Measurements from ENCODE around the gene NBEA.
A peak's percentile ranks its signal among the peaks of the same experiment; 100 is the strongest.
"Not testable (repeated sequence)": the region's sequence is repeated elsewhere in the genome, so short reads cannot be mapped to it uniquely, and the experiment has no call there.

The NBEA gene

GRCh38 chr13:35379663-35380062, 437.6 kb downstream of the NBEA start:
- Histone ChIP-seq H3K36me3 (ENCODE audit: control insufficient read depth in 5 of 5, insufficient read depth in 5 of 5, low read length in 5 of 5) (no peaks in the 10 kb centered on the region), H3K27me3 (ENCODE audit: control insufficient read depth in 5 of 5, insufficient read depth in 4 of 5, low read length in 5 of 5) (no peaks in the 10 kb centered on the region), H3K4me1 (ENCODE audit: control insufficient read depth in 5 of 5, insufficient read depth in 5 of 5, low read length in 5 of 5) (peaks cover 0 to 4% (median 0%) of the 10 kb centered on the region in 5 donors), H3K9me3 (ENCODE audit: control insufficient read depth in 5 of 5, low read length in 5 of 5) (no peaks in the 10 kb centered on the region), H3K9ac (ENCODE audit: low read length in 5 of 5) (no peak overlapping the region), H3K4me3 (ENCODE audit: low read depth in 1 of 5, low read length in 5 of 5) (no peak overlapping the region), H3K27ac (ENCODE audit: low read depth, low read length) (no peak overlapping the region)

GRCh38 chr13:35387682-35388250, 445.7 kb downstream of the NBEA start:
- no peaks in the 10 kb centered on the region for H3K36me3 ChIP-seq (ENCODE audit: control insufficient read depth in 5 of 5, insufficient read depth in 5 of 5, low read length in 5 of 5)
- peak overlapping the region; percentile 73 for H3K27ac ChIP-seq (ENCODE audit: low read depth, low read length)

GRCh38 chr13:35388441-35389355, 446.6 kb downstream of the NBEA start:
- Histone ChIP-seq H3K9me3 (ENCODE audit: control insufficient read depth in 5 of 5, low read length in 5 of 5) (no peaks in the 10 kb centered on the region), H3K9ac (ENCODE audit: low read length in 5 of 5) (peak overlapping the region in 4 of 5 donors; percentile 2 to 77 (median 46)), H3K27ac (ENCODE audit: low read depth, low read length) (peak overlapping the region; percentile 73), H3K36me3 (ENCODE audit: control insufficient read depth in 5 of 5, insufficient read depth in 5 of 5, low read length in 5 of 5) (no peaks in the 10 kb centered on the region), H3K4me3 (ENCODE audit: low read depth in 1 of 5, low read length in 5 of 5) (peak overlapping the region; percentile 20 to 41 (median 40)), H3K27me3 (ENCODE audit: control insufficient read depth in 5 of 5, insufficient read depth in 4 of 5, low read length in 5 of 5) (no peaks in the 10 kb centered on the region), H3K4me1 (ENCODE audit: control insufficient read depth in 5 of 5, insufficient read depth in 5 of 5, low read length in 5 of 5) (peaks cover 0 to 22% (median 13%) of the 10 kb centered on the region in 5 donors)

More at GRCh38 chr13:35387682-35388250, 445.7 kb downstream of the NBEA start:
- no peak overlapping the region for H3K4me3 ChIP-seq (ENCODE audit: low read depth in 1 of 5, low read length in 5 of 5)
- H3K9me3 ChIP-seq (ENCODE audit: control insufficient read depth in 5 of 5, low read length in 5 of 5), result no peaks in the 10 kb centered on the region
- H3K27me3 ChIP-seq (ENCODE audit: control insufficient read depth in 5 of 5, insufficient read depth in 4 of 5, low read length in 5 of 5), result no peaks in the 10 kb centered on the region
- no peak overlapping the region for H3K9ac ChIP-seq (ENCODE audit: low read length in 5 of 5)
- peaks cover 0 to 22% (median 13%) of the 10 kb centered on the region in 5 donors for H3K4me1 ChIP-seq (ENCODE audit: control insufficient read depth in 5 of 5, insufficient read depth in 5 of 5, low read length in 5 of 5)

- no peaks in the 10 kb centered on the region for H3K27me3 ChIP-seq (ENCODE audit: control insufficient read depth in 5 of 5, insufficient read depth in 4 of 5, low read length in 5 of 5)
- peak overlapping the region in 1 of 5 donors; percentile 8 for H3K9ac ChIP-seq (ENCODE audit: low read length in 5 of 5)
- peak overlapping the region; percentile 73 for H3K27ac ChIP-seq (ENCODE audit: low read depth, low read length)
- H3K9me3 ChIP-seq (ENCODE audit: control insufficient read depth in 5 of 5, low read length in 5 of 5), result no peaks in the 10 kb centered on the region
- H3K4me3 ChIP-seq (ENCODE audit: low read depth in 1 of 5, low read length in 5 of 5), result no peak overlapping the region
- no peaks in the 10 kb centered on the region for H3K36me3 ChIP-seq (ENCODE audit: control insufficient read depth in 5 of 5, insufficient read depth in 5 of 5, low read length in 5 of 5)
- H3K4me1 ChIP-seq (ENCODE audit: control insufficient read depth in 5 of 5, insufficient read depth in 5 of 5, low read length in 5 of 5), result peaks cover 0 to 22% (median 13%) of the 10 kb centered on the region in 5 donors
These were observed 447.5 kb downstream of the NBEA start for GRCh38 chr13:35389535-35389934.

- H3K4me3 ChIP-seq (ENCODE audit: low read depth in 1 of 5, low read length in 5 of 5), result no peak overlapping the region
- no peak overlapping the region for H3K27ac ChIP-seq (ENCODE audit: low read depth, low read length)
- H3K27me3 ChIP-seq (ENCODE audit: control insufficient read depth in 5 of 5, insufficient read depth in 4 of 5, low read length in 5 of 5), result no peaks in the 10 kb centered on the region
- no peak overlapping the region for H3K9ac ChIP-seq (ENCODE audit: low read length in 5 of 5)
- no peaks in the 10 kb centered on the region for H3K36me3 ChIP-seq (ENCODE audit: control insufficient read depth in 5 of 5, insufficient read depth in 5 of 5, low read length in 5 of 5)
- peaks cover 0 to 22% (median 13%) of the 10 kb centered on the region in 5 donors for H3K4me1 ChIP-seq (ENCODE audit: control insufficient read depth in 5 of 5, insufficient read depth in 5 of 5, low read length in 5 of 5)
- H3K9me3 ChIP-seq (ENCODE audit: control insufficient read depth in 5 of 5, low read length in 5 of 5), result no peaks in the 10 kb centered on the region
These were observed 450.7 kb downstream of the NBEA start for GRCh38 chr13:35392768-35393167.

- no peak overlapping the region for H3K4me3 ChIP-seq (ENCODE audit: low read depth in 1 of 5, low read length in 5 of 5)
- H3K36me3 ChIP-seq (ENCODE audit: control insufficient read depth in 5 of 5, insufficient read depth in 5 of 5, low read length in 5 of 5), result no peaks in the 10 kb centered on the region
- H3K9me3 ChIP-seq (ENCODE audit: control insufficient read depth in 5 of 5, low read length in 5 of 5), result peaks cover 0 to 3% (median 0%) of the 10 kb centered on the region in 5 donors
- H3K27ac ChIP-seq (ENCODE audit: low read depth, low read length), result no peak overlapping the region
- H3K27me3 ChIP-seq (ENCODE audit: control insufficient read depth in 5 of 5, insufficient read depth in 4 of 5, low read length in 5 of 5), result no peaks in the 10 kb centered on the region
- H3K4me1 ChIP-seq (ENCODE audit: control insufficient read depth in 5 of 5, insufficient read depth in 5 of 5, low read length in 5 of 5), result peaks cover 0 to 16% (median 6%) of the 10 kb centered on the region in 5 donors
- no peak overlapping the region for H3K9ac ChIP-seq (ENCODE audit: low read length in 5 of 5)
These were observed 451.8 kb downstream of the NBEA start for GRCh38 chr13:35393886-35394285.

- H3K27me3 ChIP-seq (ENCODE audit: control insufficient read depth in 5 of 5, insufficient read depth in 4 of 5, low read length in 5 of 5); H3K4me3 ChIP-seq (ENCODE audit: low read depth in 1 of 5, low read length in 5 of 5); H3K27ac ChIP-seq (ENCODE audit: low read depth, low read length); H3K9me3 ChIP-seq (ENCODE audit: control insufficient read depth in 5 of 5, low read length in 5 of 5); H3K9ac ChIP-seq (ENCODE audit: low read length in 5 of 5); H3K4me1 ChIP-seq (ENCODE audit: control insufficient read depth in 5 of 5, insufficient read depth in 5 of 5, low read length in 5 of 5); H3K36me3 ChIP-seq (ENCODE audit: control insufficient read depth in 5 of 5, insufficient read depth in 5 of 5, low read length in 5 of 5): not testable (repeated sequence)
These were observed 466.2 kb downstream of the NBEA start for GRCh38 chr13:35408285-35408684.

GRCh38 chr13:35411059-35411744, 469.1 kb downstream of the NBEA start:
- H3K27ac ChIP-seq (ENCODE audit: low read depth, low read length), result no peak overlapping the region
- H3K9me3 ChIP-seq (ENCODE audit: control insufficient read depth in 5 of 5, low read length in 5 of 5), result no peaks in the 10 kb centered on the region
- H3K4me1 ChIP-seq (ENCODE audit: control insufficient read depth in 5 of 5, insufficient read depth in 5 of 5, low read length in 5 of 5), result no peaks in the 10 kb centered on the region
- no peaks in the 10 kb centered on the region for H3K27me3 ChIP-seq (ENCODE audit: control insufficient read depth in 5 of 5, insufficient read depth in 4 of 5, low read length in 5 of 5)
- no peak overlapping the region for H3K4me3 ChIP-seq (ENCODE audit: low read depth in 1 of 5, low read length in 5 of 5)
- no peak overlapping the region for H3K9ac ChIP-seq (ENCODE audit: low read length in 5 of 5)
- H3K36me3 ChIP-seq (ENCODE audit: control insufficient read depth in 5 of 5, insufficient read depth in 5 of 5, low read length in 5 of 5), result no peaks in the 10 kb centered on the region

GRCh38 chr13:35448465-35448864, 506.4 kb downstream of the NBEA start:
- H3K27ac ChIP-seq (ENCODE audit: low read depth, low read length), result no peak overlapping the region
- no peak overlapping the region for H3K9ac ChIP-seq (ENCODE audit: low read length in 5 of 5)
- H3K27me3 ChIP-seq (ENCODE audit: control insufficient read depth in 5 of 5, insufficient read depth in 4 of 5, low read length in 5 of 5), result no peaks in the 10 kb centered on the region
- no peaks in the 10 kb centered on the region for H3K9me3 ChIP-seq (ENCODE audit: control insufficient read depth in 5 of 5, low read length in 5 of 5)
- H3K4me1 ChIP-seq (ENCODE audit: control insufficient read depth in 5 of 5, insufficient read depth in 5 of 5, low read length in 5 of 5), result no peaks in the 10 kb centered on the region
- H3K36me3 ChIP-seq (ENCODE audit: control insufficient read depth in 5 of 5, insufficient read depth in 5 of 5, low read length in 5 of 5), result no peaks in the 10 kb centered on the region
- H3K4me3 ChIP-seq (ENCODE audit: low read depth in 1 of 5, low read length in 5 of 5), result no peak overlapping the region

GRCh38 chr13:35449821-35450220, 507.8 kb downstream of the NBEA start:
- Histone ChIP-seq H3K9ac (ENCODE audit: low read length in 5 of 5) (no peak overlapping the region), H3K4me1 (ENCODE audit: control insufficient read depth in 5 of 5, insufficient read depth in 5 of 5, low read length in 5 of 5) (no peaks in the 10 kb centered on the region), H3K36me3 (ENCODE audit: control insufficient read depth in 5 of 5, insufficient read depth in 5 of 5, low read length in 5 of 5) (no peaks in the 10 kb centered on the region), H3K27me3 (ENCODE audit: control insufficient read depth in 5 of 5, insufficient read depth in 4 of 5, low read length in 5 of 5) (no peaks in the 10 kb centered on the region), H3K4me3 (ENCODE audit: low read depth in 1 of 5, low read length in 5 of 5) (no peak overlapping the region), H3K9me3 (ENCODE audit: control insufficient read depth in 5 of 5, low read length in 5 of 5) (no peaks in the 10 kb centered on the region), H3K27ac (ENCODE audit: low read depth, low read length) (no peak overlapping the region)

Data from subcutaneous abdominal adipose tissue (tissue), 5 donors.